HG03469 (cell line): ENCODE data around the gene PTPN22.

Experiments used
- ATAC-seq: cut with Tn5 transposase; IDR thresholded peaks from one replicate; pipeline ENCODE4 v1.9.1; 2021; ENCODE audit warnings: mild to moderate bottlenecking, moderate library complexity, moderate number of reproducible peaks; ENCODE audit not compliant: unreplicated experiment

The PTPN22 gene

DNA sequence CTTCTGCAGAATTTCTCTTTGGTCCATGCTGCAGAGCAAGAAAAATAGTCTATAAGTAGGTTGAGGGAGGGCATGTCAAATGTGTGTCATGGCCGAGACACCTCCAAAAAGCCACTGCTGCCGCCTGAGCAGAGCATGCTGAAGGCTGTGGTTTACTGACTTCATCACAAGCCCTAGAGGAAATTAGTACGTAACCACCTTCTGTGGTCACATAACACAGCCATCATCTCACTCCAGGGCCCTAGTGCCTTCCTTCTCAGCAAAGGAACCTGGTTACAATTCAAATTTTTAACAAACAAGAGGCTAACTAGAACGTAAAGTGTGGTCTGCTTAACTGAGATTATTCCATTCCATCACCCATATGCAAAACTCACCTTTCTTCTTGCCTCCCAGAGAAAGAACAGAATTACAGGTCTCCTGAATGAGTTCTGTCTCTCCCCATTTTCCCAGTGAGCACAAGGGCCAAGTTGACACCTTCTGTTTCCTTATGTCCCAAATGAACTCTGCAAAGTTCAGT lies at the start of gene PTPN22:
Gene PTPN22 (minus strand): TSS at position 116 of the 517 bp plus-strand sequence.
- ATAC-seq, result peak; percentile 85

- ATAC-seq, result no peak
These were observed 46.7 kb upstream of the PTPN22 start for GRCh38 chr1:113918243-113918642.

DNA sequence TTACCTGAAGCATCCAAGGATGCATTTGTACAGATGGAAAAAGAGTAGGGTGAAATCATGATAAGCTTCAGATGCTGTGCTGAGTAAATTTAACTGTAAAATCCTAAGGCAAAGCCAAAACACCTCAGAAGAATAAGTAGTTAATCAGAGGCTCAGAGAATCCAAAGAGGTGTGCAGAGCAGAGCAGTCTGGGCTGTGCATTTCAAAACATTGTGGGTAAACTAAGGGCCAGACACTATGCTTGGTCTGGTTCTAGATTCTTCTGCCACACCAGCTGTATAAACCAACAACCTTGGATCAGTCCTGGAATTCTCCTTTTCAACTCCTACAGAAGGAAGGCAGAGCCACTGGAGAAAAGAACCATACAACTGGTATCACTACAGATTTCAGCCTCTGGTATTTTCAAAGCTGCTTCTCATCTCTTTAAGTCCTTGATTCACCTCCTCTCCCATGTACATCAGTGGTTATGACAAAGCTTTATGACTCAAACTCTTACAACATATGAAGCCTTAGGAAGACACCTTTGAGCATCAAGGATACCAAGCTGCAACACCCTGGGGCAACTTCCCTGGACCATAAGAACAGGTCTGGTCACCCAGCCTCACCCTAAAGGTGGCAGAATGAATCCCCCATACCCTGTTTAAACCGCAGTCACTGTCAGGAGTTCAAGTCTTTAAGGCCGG lies 46.0 kb upstream of the PTPN22 start:
- ATAC-seq, result no peak

- ATAC-seq, result no peak
These were observed 45.5 kb upstream of the PTPN22 start for GRCh38 chr1:113916974-113917373.

DNA sequence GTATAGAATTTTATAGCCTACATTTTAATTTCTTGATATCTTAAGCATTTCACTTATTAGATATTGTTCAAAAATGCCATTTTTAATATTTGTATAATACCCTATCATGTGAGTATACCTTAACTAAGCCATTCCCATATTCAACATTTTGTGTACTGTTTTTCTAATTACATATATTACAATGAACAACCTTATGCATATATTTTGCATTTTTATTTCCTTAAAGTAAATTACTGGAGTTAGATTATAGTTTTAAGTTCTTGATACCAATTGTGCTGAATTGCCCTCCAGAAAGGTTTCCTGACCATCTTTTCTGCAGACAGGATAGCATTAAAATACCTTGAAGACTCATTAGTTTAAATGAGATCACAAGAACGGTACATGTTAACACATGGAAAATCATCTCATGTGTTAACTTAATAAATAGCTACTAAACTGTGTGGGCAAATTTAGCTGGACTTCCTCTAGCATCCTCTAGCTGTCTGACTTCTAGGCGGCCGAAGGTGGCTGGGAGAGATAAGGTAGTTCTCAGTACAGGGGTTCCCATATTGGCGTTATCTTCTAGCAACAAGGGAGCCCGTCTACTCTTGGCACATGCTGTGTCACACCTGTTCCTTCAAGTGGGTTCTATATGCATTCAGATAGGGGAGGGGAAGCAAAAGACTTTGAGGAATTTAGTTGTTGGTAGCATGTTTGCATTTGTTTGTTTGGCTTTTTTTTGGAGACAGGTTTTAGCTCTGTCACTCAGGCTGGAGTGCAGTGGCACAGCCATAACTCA lies 42.6 kb upstream of the PTPN22 start:
- no peak for ATAC-seq

DNA sequence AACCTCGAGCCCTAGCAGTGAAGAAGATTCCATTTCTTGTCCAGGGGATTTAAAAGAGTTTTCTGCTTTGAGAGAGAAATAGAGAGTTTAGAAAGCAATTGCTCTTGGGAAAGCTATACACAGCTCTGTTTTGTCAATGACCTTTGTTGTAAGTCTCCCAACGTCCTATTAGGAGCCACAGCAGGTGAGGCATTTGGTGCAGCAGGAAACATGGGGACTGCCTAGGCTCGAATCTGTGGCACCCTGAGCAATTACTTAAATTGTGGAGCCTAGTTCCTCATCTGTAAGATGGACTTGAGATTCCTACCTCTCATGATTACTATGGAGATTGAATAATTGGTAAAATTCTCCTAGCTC lies 41.8 kb upstream of the PTPN22 start:
- ATAC-seq, result no peak

DNA sequence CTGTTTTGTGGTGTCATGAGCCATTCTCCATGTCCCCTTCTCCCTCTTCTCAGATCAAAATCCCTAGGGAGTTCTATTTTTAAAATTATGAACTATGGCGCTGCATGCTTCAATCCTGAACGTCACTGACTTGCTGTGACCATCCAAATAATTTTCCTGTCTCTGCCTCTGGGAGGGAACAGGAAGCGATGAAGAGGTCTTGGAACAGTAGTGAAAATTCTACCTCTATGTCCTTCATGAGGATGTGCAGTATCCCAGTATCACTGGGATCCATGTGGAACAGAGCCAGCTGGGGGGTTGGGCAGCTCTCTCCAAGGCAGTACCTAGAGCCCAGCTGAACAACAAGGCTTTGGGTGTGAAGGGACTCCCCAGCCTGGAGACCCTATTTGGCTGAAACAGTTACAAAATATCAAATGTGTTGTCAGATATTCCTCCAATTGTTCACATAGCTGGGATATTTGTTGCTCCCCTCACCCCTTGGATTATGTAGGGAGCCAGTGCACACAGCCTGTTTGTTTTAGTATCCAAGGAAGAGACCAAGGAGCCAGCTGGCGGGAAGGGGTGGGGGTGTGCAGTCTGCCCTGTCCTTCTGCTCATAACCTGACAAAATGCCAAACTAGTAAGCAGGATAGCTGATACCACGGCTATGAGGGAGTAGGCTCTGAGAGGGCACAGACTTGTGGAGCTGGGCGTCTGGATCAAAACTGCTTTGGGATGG lies 41.2 kb upstream of the PTPN22 start:
- ATAC-seq, result no peak

GRCh38 chr1:113905435-113905861 lies 33.9 kb upstream of the PTPN22 start:
- no peak for ATAC-seq

DNA sequence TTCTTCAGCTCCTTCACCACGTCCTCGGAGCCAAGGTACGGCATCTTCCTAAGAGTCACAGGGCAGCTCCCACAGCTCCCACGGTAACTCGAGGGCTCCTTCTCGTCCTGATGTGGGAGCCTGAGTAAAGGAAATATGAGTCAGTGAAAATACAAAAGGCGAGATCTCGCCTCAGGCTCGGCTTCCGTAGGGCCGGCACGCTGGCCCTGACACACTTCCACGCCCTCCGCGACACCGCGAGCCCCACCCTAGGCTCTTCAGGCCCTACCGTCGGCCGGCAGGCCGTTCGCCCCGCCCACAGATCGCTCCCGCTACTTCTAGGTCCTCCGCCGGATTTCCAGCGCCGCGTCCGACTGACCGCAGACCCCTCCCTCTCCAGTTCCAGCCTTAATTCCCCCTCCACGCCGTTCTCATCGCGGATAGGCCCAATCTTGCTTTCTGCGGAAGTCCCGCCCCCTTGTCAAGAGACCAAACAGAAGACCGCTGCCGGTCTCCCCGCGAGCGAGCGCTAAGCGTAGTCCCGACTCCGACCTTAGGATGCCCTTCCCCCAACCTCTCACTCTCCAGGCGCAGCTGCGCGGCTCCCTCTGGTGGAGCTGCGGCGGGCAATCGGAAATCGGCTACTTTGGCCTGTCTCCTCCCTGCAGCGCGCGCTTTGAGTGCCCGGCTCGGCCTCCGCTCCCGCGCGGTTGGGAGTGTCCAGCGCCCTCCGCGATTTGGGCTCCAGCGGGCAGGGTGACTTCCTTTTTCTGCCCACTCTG lies 33.3 kb upstream of the PTPN22 start, which contains the start of the genes AP4B1 and DCLRE1B:
Gene AP4B1 (minus strand): TSS at position 126 of the 761 bp plus-strand sequence. CDS start 82 bp downstream, at position 44.
Gene DCLRE1B (plus strand): TSS at position 653 of the 761 bp plus-strand sequence. CDS start 261 bp downstream, outside the sequence.
- peak; percentile 70 for ATAC-seq

GRCh38 chr1:113904293-113904673 lies 32.8 kb upstream of the PTPN22 start:
- peak; percentile 22 for ATAC-seq

DNA sequence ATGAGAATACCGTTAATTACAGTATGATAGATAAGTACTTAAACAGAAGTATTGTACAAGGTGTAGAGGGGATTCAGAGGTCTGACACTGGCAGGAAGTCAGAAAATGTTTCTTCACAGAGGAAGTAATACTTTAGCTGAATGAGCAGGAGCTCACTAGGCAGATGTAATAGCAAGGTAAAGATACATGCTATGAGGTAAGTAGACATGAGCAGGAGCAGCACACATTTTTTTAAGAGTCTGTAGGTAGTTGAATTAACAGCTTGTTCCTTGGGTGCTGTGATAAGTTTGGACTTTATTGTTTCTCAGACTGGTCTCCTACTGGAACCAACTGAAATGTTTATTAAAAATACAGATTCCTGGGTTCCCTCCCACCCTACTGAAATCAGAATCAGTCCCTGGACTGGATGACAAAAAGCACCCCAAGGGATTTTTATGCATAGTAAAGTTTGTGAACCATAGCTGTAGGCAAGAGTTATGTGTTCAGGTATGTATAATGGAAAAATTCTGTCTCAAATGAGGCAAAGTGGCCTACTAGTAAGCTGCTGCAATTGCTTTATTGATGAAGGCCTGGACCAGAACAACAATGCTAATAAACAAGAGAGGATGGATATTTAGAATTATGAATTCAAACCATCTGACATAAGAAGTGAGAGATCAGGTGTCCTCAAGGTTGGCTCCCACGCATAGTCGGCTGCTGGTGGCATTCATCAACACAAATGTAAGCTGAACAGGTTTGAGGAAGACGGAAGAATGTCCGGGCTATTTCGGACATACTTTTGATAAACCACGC lies 32.2 kb upstream of the PTPN22 start:
- ATAC-seq, result no peak

- no peak for ATAC-seq
These were observed 29.7 kb upstream of the PTPN22 start for GRCh38 chr1:113901191-113901590.

GRCh38 chr1:113899111-113899510 lies 27.6 kb upstream of the PTPN22 start:
- ATAC-seq, result no peak

- no peak for ATAC-seq
These were observed 26.8 kb upstream of the PTPN22 start for GRCh38 chr1:113898241-113898814.

GRCh38 chr1:113895961-113896360 lies 24.4 kb upstream of the PTPN22 start:
- no peak for ATAC-seq

GRCh38 chr1:113895098-113895497 lies 23.6 kb upstream of the PTPN22 start:
- ATAC-seq, result no peak

DNA sequence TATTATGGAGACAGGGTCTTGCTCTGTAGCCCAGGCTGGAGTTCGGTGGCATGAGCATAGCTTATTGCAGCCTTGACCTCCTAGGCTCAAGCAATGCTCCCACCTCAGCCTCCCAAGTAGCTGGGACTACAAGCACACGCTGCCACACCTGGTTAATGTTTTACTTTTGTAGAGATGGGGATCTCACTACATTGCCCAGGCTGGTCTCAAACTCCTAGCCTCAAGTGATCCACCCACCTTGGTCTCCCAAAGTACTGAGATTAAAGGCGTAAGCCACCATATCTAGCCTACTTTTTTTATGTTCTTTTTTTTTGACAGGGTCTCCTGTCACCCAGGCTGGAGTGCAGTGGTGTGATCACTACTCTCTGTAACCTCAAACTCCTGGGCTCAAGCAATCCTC lies 21.8 kb upstream of the PTPN22 start:
- ATAC-seq, result no peak

GRCh38 chr1:113891631-113892220 lies 20.2 kb upstream of the PTPN22 start:
- ATAC-seq, result no peak

GRCh38 chr1:113890816-113891215 lies 19.3 kb upstream of the PTPN22 start:
- no peak for ATAC-seq
